ENCODE measurements around the gene ATOH8.

The ATOH8 gene

GRCh38 chr2:85720533-85720932, 33.3 kb upstream of the ATOH8 start:
- Mint-ChIP-seq H3K27me3 (ENCODE audit: low read depth) (peaks cover 28% of the 10 kb centered on the region), H3K4me1 (peaks cover 10% of the 10 kb centered on the region), H3K27ac (no peak overlapping the region), H3K36me3 (ENCODE audit: low read depth) (no peaks in the 10 kb centered on the region), H3K9me3 (peaks cover 9% of the 10 kb centered on the region), H3K4me3 (no peak overlapping the region)
- TF ChIP-seq, protein P1, sequence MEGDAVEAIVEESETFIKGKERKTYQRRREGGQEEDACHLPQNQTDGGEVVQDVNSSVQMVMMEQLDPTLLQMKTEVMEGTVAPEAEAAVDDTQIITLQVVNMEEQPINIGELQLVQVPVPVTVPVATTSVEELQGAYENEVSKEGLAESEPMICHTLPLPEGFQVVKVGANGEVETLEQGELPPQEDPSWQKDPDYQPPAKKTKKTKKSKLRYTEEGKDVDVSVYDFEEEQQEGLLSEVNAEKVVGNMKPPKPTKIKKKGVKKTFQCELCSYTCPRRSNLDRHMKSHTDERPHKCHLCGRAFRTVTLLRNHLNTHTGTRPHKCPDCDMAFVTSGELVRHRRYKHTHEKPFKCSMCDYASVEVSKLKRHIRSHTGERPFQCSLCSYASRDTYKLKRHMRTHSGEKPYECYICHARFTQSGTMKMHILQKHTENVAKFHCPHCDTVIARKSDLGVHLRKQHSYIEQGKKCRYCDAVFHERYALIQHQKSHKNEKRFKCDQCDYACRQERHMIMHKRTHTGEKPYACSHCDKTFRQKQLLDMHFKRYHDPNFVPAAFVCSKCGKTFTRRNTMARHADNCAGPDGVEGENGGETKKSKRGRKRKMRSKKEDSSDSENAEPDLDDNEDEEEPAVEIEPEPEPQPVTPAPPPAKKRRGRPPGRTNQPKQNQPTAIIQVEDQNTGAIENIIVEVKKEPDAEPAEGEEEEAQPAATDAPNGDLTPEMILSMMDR (IDR thresholded peaks at IDR 0.05; ENCODE audit: unreplicated experiment in 3 of 3) = no peak

GRCh38 chr2:85721641-85722040, 32.1 kb upstream of the ATOH8 start:
- TF ChIP-seq, protein P1 (IDR thresholded peaks at IDR 0.05; ENCODE audit: unreplicated experiment in 3 of 3) = no peak
- H3K36me3 Mint-ChIP-seq (ENCODE audit: low read depth) = no peaks in the 10 kb centered on the region
- H3K27ac Mint-ChIP-seq = no peak overlapping the region
- no peak overlapping the region for H3K4me3 Mint-ChIP-seq
- H3K27me3 Mint-ChIP-seq (ENCODE audit: low read depth) = peaks cover 28% of the 10 kb centered on the region
- peaks cover 12% of the 10 kb centered on the region for H3K4me1 Mint-ChIP-seq
- H3K9me3 Mint-ChIP-seq = peaks cover 9% of the 10 kb centered on the region

DNA sequence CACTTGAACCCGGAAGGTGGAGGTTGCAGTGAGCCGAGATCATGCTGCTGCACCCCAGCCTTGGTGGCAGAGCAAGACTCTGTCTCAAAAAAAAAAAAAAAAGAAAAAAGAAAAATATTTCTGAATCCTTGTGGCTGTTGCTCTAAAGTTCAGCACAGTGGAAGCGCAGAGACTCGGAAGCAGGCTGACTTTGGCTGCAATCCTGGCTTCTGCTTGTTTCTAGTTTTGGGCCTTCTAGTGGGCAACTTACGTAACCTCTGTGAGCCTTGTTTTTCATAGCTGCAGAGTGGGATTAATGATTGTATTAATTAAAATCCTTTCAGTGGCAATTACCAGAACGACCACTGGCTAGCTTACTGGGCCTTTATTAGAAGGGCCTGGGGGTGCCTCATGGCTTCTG, 31.3 kb upstream of the ATOH8 start:
- H3K9me3 Mint-ChIP-seq = peaks cover 9% of the 10 kb centered on the region
- no peak overlapping the region for H3K4me3 Mint-ChIP-seq
- H3K27ac Mint-ChIP-seq = no peak overlapping the region
- H3K4me1 Mint-ChIP-seq = peaks cover 9% of the 10 kb centered on the region
- TF ChIP-seq, protein P1 (IDR thresholded peaks at IDR 0.05; ENCODE audit: unreplicated experiment in 3 of 3) = no peak
- no peaks in the 10 kb centered on the region for H3K36me3 Mint-ChIP-seq (ENCODE audit: low read depth)
- peaks cover 25% of the 10 kb centered on the region for H3K27me3 Mint-ChIP-seq (ENCODE audit: low read depth)

GRCh38 chr2:85723707-85724360, 30.0 kb upstream of the ATOH8 start:
- Mint-ChIP-seq H3K4me3 (no peak overlapping the region), H3K36me3 (ENCODE audit: low read depth) (no peaks in the 10 kb centered on the region), H3K9me3 (peaks cover 9% of the 10 kb centered on the region), H3K27me3 (ENCODE audit: low read depth) (peaks cover 23% of the 10 kb centered on the region), H3K4me1 (peaks cover 7% of the 10 kb centered on the region), H3K27ac (peak overlapping the region in 1 of 3 experiments; percentile 1)
- TF ChIP-seq, protein P1 (IDR thresholded peaks at IDR 0.05; ENCODE audit: unreplicated experiment in 3 of 3) = no peak

GRCh38 chr2:85724731-85725181, 29.0 kb upstream of the ATOH8 start:
- no peak overlapping the region for H3K4me3 Mint-ChIP-seq
- H3K27ac Mint-ChIP-seq = peak overlapping the region; percentile 1 to 24 (median 7)
- TF ChIP-seq, protein P1 (IDR thresholded peaks at IDR 0.05; ENCODE audit: unreplicated experiment in 3 of 3) = no peak
- no peaks in the 10 kb centered on the region for H3K36me3 Mint-ChIP-seq (ENCODE audit: low read depth)
- peaks cover 15% of the 10 kb centered on the region for H3K4me1 Mint-ChIP-seq
- H3K9me3 Mint-ChIP-seq = peaks cover 9% of the 10 kb centered on the region
- peaks cover 23% of the 10 kb centered on the region for H3K27me3 Mint-ChIP-seq (ENCODE audit: low read depth)

- TF ChIP-seq, protein P1 (IDR thresholded peaks at IDR 0.05; ENCODE audit: unreplicated experiment in 3 of 3) = no peak
- Mint-ChIP-seq H3K9me3 (peaks cover 4% of the 10 kb centered on the region), H3K27ac (peak overlapping the region; percentile 7 to 22 (median 22)), H3K36me3 (ENCODE audit: low read depth) (no peaks in the 10 kb centered on the region), H3K27me3 (ENCODE audit: low read depth) (peaks cover 20% of the 10 kb centered on the region), H3K4me1 (peaks cover 16% of the 10 kb centered on the region), H3K4me3 (no peak overlapping the region)
Measured at GRCh38 chr2:85725451-85725850, 28.3 kb upstream of the ATOH8 start.

Measured in nephron (organoid).